DMS114 treated with DMSO at 0.1 percent for 48 hours (cell line): Measurements from ENCODE around the gene ATXN1.
"Not testable (repeated sequence)": the region's sequence is repeated elsewhere in the genome, so short reads cannot be mapped to it uniquely, and the experiment has no call there.

Experiments
- DNase-seq: peaks from one replicate; lab custom pipeline; 2025; ENCODE audit not compliant: unreplicated experiment; lab: John Stamatoyannopoulos, UW

Gene ATXN1

GRCh38 chr6:16625291-16626265, 135.7 kb downstream of the ATXN1 start:
- DNase-seq: no peak

- DNase-seq: no peak
Observed at GRCh38 chr6:16624636-16625290, 136.5 kb downstream of the ATXN1 start.

GRCh38 chr6:16623731-16624130, 137.5 kb downstream of the ATXN1 start:
- DNase-seq: no peak

- no peak for DNase-seq
Observed at GRCh38 chr6:16623029-16623653, 138.1 kb downstream of the ATXN1 start.

GRCh38 chr6:16622193-16622592, 139.1 kb downstream of the ATXN1 start:
- DNase-seq: no peak

GRCh38 chr6:16621002-16621401, 140.3 kb downstream of the ATXN1 start:
- DNase-seq: no peak

GRCh38 chr6:16619777-16620176, 141.5 kb downstream of the ATXN1 start:
- DNase-seq: no peak

- no peak for DNase-seq
Observed at GRCh38 chr6:16618962-16619361, 142.3 kb downstream of the ATXN1 start.

- DNase-seq: not testable (repeated sequence)
Observed at GRCh38 chr6:16615215-16615614, 146.0 kb downstream of the ATXN1 start.

- not testable (repeated sequence) for DNase-seq
Observed at GRCh38 chr6:16614143-16614542, 147.1 kb downstream of the ATXN1 start.

- DNase-seq: not testable (repeated sequence)
Observed at GRCh38 chr6:16613504-16613903, 147.8 kb downstream of the ATXN1 start.

- DNase-seq: no peak
Observed at GRCh38 chr6:16608444-16608843, 152.8 kb downstream of the ATXN1 start.

- DNase-seq: no peak
Observed at GRCh38 chr6:16602035-16602434, 159.2 kb downstream of the ATXN1 start.

- no peak for DNase-seq
Observed at GRCh38 chr6:16600701-16601100, 160.6 kb downstream of the ATXN1 start.

- no peak for DNase-seq
Observed at GRCh38 chr6:16600026-16600425, 161.2 kb downstream of the ATXN1 start.

- DNase-seq: no peak
Observed at GRCh38 chr6:16596616-16597331, 164.5 kb downstream of the ATXN1 start.

- no peak for DNase-seq
Observed at GRCh38 chr6:16595514-16596120, 165.6 kb downstream of the ATXN1 start.

- DNase-seq: no peak
Observed at GRCh38 chr6:16594849-16595248, 166.4 kb downstream of the ATXN1 start.

- no peak for DNase-seq
Observed at GRCh38 chr6:16592223-16592911, 168.9 kb downstream of the ATXN1 start.
